Testis (tissue), 2 donors: ENCODE results near the gene RAPGEF4.

Experiments used
- CTCF ChIP-seq, 3 experiments: fragments of 450-650 bp in 2 of 3; fragments of 200-600 bp in 1 of 3; sonication (generic) in 1 of 3; IDR thresholded peaks; one replicate each; pipeline ENCODE4 v1.5.1; 2016 to 2019; ENCODE audit warnings: antibody characterized with exemption in 3 of 3, mild to moderate bottlenecking in 2 of 3, moderate library complexity in 1 of 3
- POLR2A ChIP-seq: fragments of 450-650 bp; IDR thresholded peaks from one replicate; pipeline ENCODE4 v1.6.1; 2017; ENCODE audit warnings: antibody characterized with exemption, mild to moderate bottlenecking, moderate library complexity

DNA sequence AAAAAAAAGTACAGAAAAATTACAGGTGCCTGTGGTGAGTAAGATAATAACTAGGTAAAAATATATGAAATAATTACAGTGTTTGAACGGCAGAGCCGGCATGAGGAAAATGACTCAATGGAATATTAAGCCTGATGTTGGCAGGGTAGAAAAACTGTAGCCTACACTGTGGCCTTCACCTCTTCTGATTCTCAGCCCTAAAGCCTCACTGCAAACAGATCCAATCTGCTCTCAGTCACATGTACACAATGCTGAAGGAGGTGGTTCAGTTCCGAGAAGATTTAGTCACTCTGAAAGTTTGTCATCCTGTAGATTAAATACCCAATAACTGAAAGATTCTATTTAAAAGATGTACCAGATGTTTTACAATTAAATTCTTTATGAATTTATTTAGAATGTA, 273.1 kb downstream of the RAPGEF4 start:
- no peak for TF ChIP-seq CTCF (IDR thresholded peaks at IDR 0.05)
- TF ChIP-seq POLR2A: no peak
